Measurements from ENCODE around the gene FAM186B.
A peak's percentile ranks its signal among the peaks of the same experiment; 100 is the strongest.

Gene FAM186B

GRCh38 chr12:49541140-49541861, 64.1 kb downstream of the FAM186B start (continued):
- TF ChIP-seq ZNF366 (tag by site-specific recombination; conservative IDR thresholded peaks at IDR 0.05): peak; percentile 56; the same call in 1 of the 2 replicates
- TF ChIP-seq YY1 (tag by site-specific recombination; IDR thresholded peaks at IDR 0.05): no peak
- TF ChIP-seq, protein P1, sequence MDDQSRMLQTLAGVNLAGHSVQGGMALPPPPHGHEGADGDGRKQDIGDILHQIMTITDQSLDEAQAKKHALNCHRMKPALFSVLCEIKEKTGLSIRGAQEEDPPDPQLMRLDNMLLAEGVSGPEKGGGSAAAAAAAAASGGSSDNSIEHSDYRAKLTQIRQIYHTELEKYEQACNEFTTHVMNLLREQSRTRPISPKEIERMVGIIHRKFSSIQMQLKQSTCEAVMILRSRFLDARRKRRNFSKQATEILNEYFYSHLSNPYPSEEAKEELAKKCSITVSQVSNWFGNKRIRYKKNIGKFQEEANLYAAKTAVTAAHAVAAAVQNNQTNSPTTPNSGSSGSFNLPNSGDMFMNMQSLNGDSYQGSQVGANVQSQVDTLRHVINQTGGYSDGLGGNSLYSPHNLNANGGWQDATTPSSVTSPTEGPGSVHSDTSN (CRISPR knock-in tag; IDR thresholded peaks at IDR 0.05): no peak
- TF ChIP-seq KLF7 (tag by site-specific recombination; IDR thresholded peaks at IDR 0.05; ENCODE audit: borderline replicate concordance): 0 out of 2 replicates have a peak, but pooled peaks have one; percentile 10

- H3K4me3 ChIP-seq (ENCODE audit: low read depth, low read length): no peak overlapping the region
- POLR2A ChIA-PET: interaction anchor here (1.1 to 1.3 kb wide), 2 partner anchors 15 to 174 kb away, joined by 3 to 5 read pairs; partner anchors contain the start of gene SPATS2
- peaks cover 2% of the 10 kb centered on the region; the same call in 1 of the 2 replicates for H3K4me1 ChIP-seq (ENCODE audit: control insufficient read depth, insufficient read depth, low read length)
- H3K9me3 ChIP-seq (ENCODE audit: control insufficient read depth, insufficient read depth, low read depth, low read length): no peaks in the 10 kb centered on the region
- no peaks in the 10 kb centered on the region for H3K36me3 ChIP-seq (ENCODE audit: control insufficient read depth in 2 of 2, insufficient read depth in 1 of 2, low read length in 2 of 2)
- H3K27ac ChIP-seq (ENCODE audit: extremely low read depth, low read depth, low read length): no peak overlapping the region
- CTCF ChIA-PET: interaction anchor here (0.8 to 1.8 kb wide), 4 partner anchors 12 to 193 kb away, joined by 3 to 5 read pairs (median 4); no protein-coding TSS in a partner anchor
- TF ChIP-seq SCRT2 (tag by site-specific recombination; IDR thresholded peaks at IDR 0.05) (peak; percentile 67), ZNF214 (tag by site-specific recombination; IDR thresholded peaks at IDR 0.05; ENCODE audit: borderline replicate concordance) (no peak), SP7 (tag by site-specific recombination; IDR thresholded peaks at IDR 0.05) (peak; percentile 38; the same call in 1 of the 2 replicates), ZNF112 (tag by site-specific recombination; IDR thresholded peaks at IDR 0.05) (no peak), ZNF19 (tag by site-specific recombination; IDR thresholded peaks at IDR 0.05; ENCODE audit: low read depth) (no peak), ZNF274 (IDR thresholded peaks at IDR 0.05; ENCODE audit: low read length) (no peak), ZNF274 (tag by site-specific recombination; IDR thresholded peaks at IDR 0.05; ENCODE audit: borderline replicate concordance) (no peak), ZNF843 (tag by site-specific recombination; IDR thresholded peaks at IDR 0.05) (no peak), ZNF121 (tag by site-specific recombination; IDR thresholded peaks at IDR 0.05) (no peak), ZNF48 (tag by site-specific recombination; IDR thresholded peaks at IDR 0.05) (no peak), ZNF174 (tag by site-specific recombination; IDR thresholded peaks at IDR 0.05) (no peak), ZNF449 (tag by site-specific recombination; IDR thresholded peaks at IDR 0.05) (peak; percentile 90), INSM2 (tag by site-specific recombination; IDR thresholded peaks at IDR 0.05) (no peak), YY1 (tag by site-specific recombination; IDR thresholded peaks at IDR 0.05) (no peak), ZNF580 (tag by site-specific recombination; IDR thresholded peaks at IDR 0.05) (no peak), GFI1B (tag by site-specific recombination; IDR thresholded peaks at IDR 0.05) (no peak), ZNF629 (tag by site-specific recombination; IDR thresholded peaks at IDR 0.05) (peak; percentile 37; the same call in 1 of the 2 replicates), KLF1 (tag by site-specific recombination; IDR thresholded peaks at IDR 0.05) (0 out of 2 replicates have a peak, but pooled peaks have one; percentile 40), ZNF423 (tag by site-specific recombination; IDR thresholded peaks at IDR 0.05) (0 out of 2 replicates have a peak, but pooled peaks have one; percentile 8), BCL6B (tag by site-specific recombination; IDR thresholded peaks at IDR 0.05) (no peak), MEIS1 (CRISPR knock-in tag; IDR thresholded peaks at IDR 0.05; ENCODE audit: borderline replicate concordance) (no peak)
- TF ChIP-seq, protein P1 (CRISPR knock-in tag; IDR thresholded peaks at IDR 0.05): no peak
- TF ChIP-seq, protein P2, sequence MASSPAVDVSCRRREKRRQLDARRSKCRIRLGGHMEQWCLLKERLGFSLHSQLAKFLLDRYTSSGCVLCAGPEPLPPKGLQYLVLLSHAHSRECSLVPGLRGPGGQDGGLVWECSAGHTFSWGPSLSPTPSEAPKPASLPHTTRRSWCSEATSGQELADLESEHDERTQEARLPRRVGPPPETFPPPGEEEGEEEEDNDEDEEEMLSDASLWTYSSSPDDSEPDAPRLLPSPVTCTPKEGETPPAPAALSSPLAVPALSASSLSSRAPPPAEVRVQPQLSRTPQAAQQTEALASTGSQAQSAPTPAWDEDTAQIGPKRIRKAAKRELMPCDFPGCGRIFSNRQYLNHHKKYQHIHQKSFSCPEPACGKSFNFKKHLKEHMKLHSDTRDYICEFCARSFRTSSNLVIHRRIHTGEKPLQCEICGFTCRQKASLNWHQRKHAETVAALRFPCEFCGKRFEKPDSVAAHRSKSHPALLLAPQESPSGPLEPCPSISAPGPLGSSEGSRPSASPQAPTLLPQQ (tag by site-specific recombination; IDR thresholded peaks at IDR 0.05): no peak
These were observed 65.0 kb downstream of the FAM186B start for GRCh38 chr12:49540229-49541139.

All from HEK293 (cell line).